A549 (cell line): ENCODE measurements around the gene CAPN11. TPM values are rescaled to one million over a fixed set of nuclear protein-coding genes. Genes with fewer than 3 reads are reported as not detected.

Experiments used
- ATAC-seq, 2 experiments: fragments of 200-7000 bp in 1 of 2; fragments of >200 bp in 1 of 2; cut with Nextera tagmentation in 1 of 2; cut with Tn5 transposase in 1 of 2; 3 replicates each; pipeline versions ENCODE4 v1.8.0 to v1.9.1; 2018 to 2020; ENCODE audit warnings: mild to moderate bottlenecking in 1 of 2, moderate library complexity in 1 of 2
- CTCF ChIA-PET: fragments of 300-600 bp; sonication (Branson Sonifier 250); formaldehyde crosslinking; extraction: SDS; loops from one replicate; lab custom pipeline; 2021; ENCODE audit warnings: antibody characterized with exemption, inconsistent platforms; lab: Yijun Ruan, JAX
- POLR2A ChIA-PET: fragments of 350-600 bp; formaldehyde crosslinking; extraction: SDS; loops from one replicate; lab custom pipeline; 2021; ENCODE audit warnings: antibody characterized with exemption, inconsistent platforms; lab: Yijun Ruan, JAX
- DNase-seq, 2 experiments: peaks; one replicate each; pipeline versions ENCODE4 v3.0.0 to v3.0.0-alpha.2; 2011 to 2016; ENCODE audit warnings: low read depth in 1 of 2, low spot score in 1 of 2
- FAIRE-seq: peaks from 2 replicates; lab custom pipeline; 2011; peaks lifted over from hg19 to GRCh38; lab: Jason Lieb, UNC
- H3K27ac ChIP-seq, 2 experiments: fragments of >200 bp; sonication (Bioruptor Twin); formaldehyde crosslinking; 3 replicates each; pipeline ENCODE4 v1.5.1; 2016 to 2017
- H3K4me1 ChIP-seq: fragments of >200 bp; sonication (Bioruptor Twin); formaldehyde crosslinking; 3 replicates; pipeline ENCODE4 v1.6.1; 2016
- H3K4me2 ChIP-seq: fragments of >200 bp; sonication (Bioruptor Twin); formaldehyde crosslinking; 3 replicates; pipeline ENCODE4 v1.6.1; 2016
- H3K4me3 ChIP-seq: fragments of >200 bp; sonication (Bioruptor Twin); formaldehyde crosslinking; 3 replicates; pipeline ENCODE4 v1.5.1; 2016
- H3K9me3 ChIP-seq: fragments of >200 bp; sonication (Bioruptor Twin); formaldehyde crosslinking; 3 replicates; pipeline ENCODE4 v1.6.1; 2016
- ATOH8 ChIP-seq: fragments of 250-450 bp; sonication (Bioruptor Pico); IDR thresholded peaks from 2 replicates; pipeline ENCODE4 v1.5.0; 2020; ENCODE audit warnings: low read depth, mild to moderate bottlenecking, moderate library complexity
- CHD4 ChIP-seq: fragments of 200-600 bp; sonication (generic); IDR thresholded peaks from 2 replicates; pipeline ENCODE4 v1.6.1; 2016; ENCODE audit warnings: antibody characterized with exemption, mild to moderate bottlenecking, borderline replicate concordance
- CTCF ChIP-seq: fragments of >200 bp; sonication (Bioruptor Twin); formaldehyde crosslinking; IDR thresholded peaks from 3 replicates; pipeline ENCODE4 v1.5.1; 2016
- EHMT2 ChIP-seq: fragments of 200-600 bp; sonication (generic); IDR thresholded peaks from 2 replicates; pipeline ENCODE4 v1.6.1; 2016; ENCODE audit warnings: antibody characterized with exemption, low read depth, mild to moderate bottlenecking, moderate library complexity
- ESRRA ChIP-seq: fragments of 150-350 bp; IDR thresholded peaks from 2 replicates; pipeline ENCODE4 v1.6.1; 2014; ENCODE audit warnings: mild to moderate bottlenecking, low read length, borderline replicate concordance
- HES2 ChIP-seq: fragments of >200 bp; sonication (Bioruptor Twin); formaldehyde crosslinking; IDR thresholded peaks from 2 replicates; pipeline ENCODE4 v1.6.1; 2016
- HEYL ChIP-seq: fragments of 250-450 bp; sonication (Bioruptor Pico); IDR thresholded peaks from 2 replicates; pipeline ENCODE4 v1.8.0; 2021; ENCODE audit warnings: mild to moderate bottlenecking, moderate library complexity
- HMGXB4 ChIP-seq: fragments of 250-450 bp; sonication (Bioruptor Pico); IDR thresholded peaks from 2 replicates; pipeline ENCODE4 v1.5.0; 2021; ENCODE audit warnings: mild to moderate bottlenecking, moderate library complexity, borderline replicate concordance
- HOXA7 ChIP-seq: fragments of 250-450 bp; sonication (Bioruptor Pico); IDR thresholded peaks from 2 replicates; pipeline ENCODE4 v1.5.0; 2020; ENCODE audit warnings: mild to moderate bottlenecking, moderate library complexity
- HOXB13 ChIP-seq: fragments of 250-450 bp; sonication (Bioruptor Pico); IDR thresholded peaks from 2 replicates; pipeline ENCODE4 v1.5.0; 2020; ENCODE audit warnings: low read depth, mild to moderate bottlenecking, moderate library complexity
- JUN ChIP-seq, 2 experiments: fragments of >200 bp; sonication (Bioruptor Twin); formaldehyde crosslinking; IDR thresholded peaks; 2 replicates in 1 of 2; 3 replicates in 1 of 2; pipeline ENCODE4 v1.6.1; 2016 to 2017
- JUNB ChIP-seq: fragments of >200 bp; sonication (Bioruptor Twin); formaldehyde crosslinking; IDR thresholded peaks from 2 replicates; pipeline ENCODE4 v1.6.1; 2016
- MAX ChIP-seq: IDR thresholded peaks from 2 replicates; pipeline ENCODE4 v1.6.1; 2012
- NPAS2 ChIP-seq: fragments of 250-450 bp; sonication (Bioruptor Pico); IDR thresholded peaks from 2 replicates; pipeline ENCODE4 v1.8.0; 2022; ENCODE audit warnings: mild to moderate bottlenecking, moderate library complexity, borderline replicate concordance
- PBX3 ChIP-seq: IDR thresholded peaks from 2 replicates; pipeline ENCODE4 v1.6.1; 2012
- POLR2A ChIP-seq: IDR thresholded peaks from 2 replicates; pipeline ENCODE4 v1.6.1; 2012; ENCODE audit warnings: mild to moderate bottlenecking, low read length
- RARB ChIP-seq: fragments of 250-450 bp; sonication (Bioruptor Pico); IDR thresholded peaks from 2 replicates; pipeline ENCODE4 v1.8.0; 2021; ENCODE audit warnings: mild to moderate bottlenecking, moderate library complexity
- RCOR1 ChIP-seq: fragments of 150-350 bp; IDR thresholded peaks from 2 replicates; pipeline ENCODE4 v1.6.1; 2014; ENCODE audit warnings: antibody characterized with exemption, low read length, low read depth
- WGBS: methylation state at CpG from one replicate; pipeline ENCODE4 v1.1.6; 2017; ENCODE audit errors: missing lambda C conversion rate; 5-methylcytosine and 5-hydroxymethylcytosine counted together
- polyA plus RNA-seq, 4 experiments: library from polyadenylated mRNA; depleted of rRNA in 3 of 4; stranded (reverse); fragments of >200 nt; fragmentation: RNase III in 1 of 4; extraction: RNeasy Plus Mini Kit Qiagen cat#74134 plus additional on column Dnase treatment in 1 of 4; gene quantifications; 2 replicates in 3 of 4; 3 replicates in 1 of 4; pipeline ENCODE4 v1.2.3, GENCODE V29; 2011 to 2017

The CAPN11 gene
- polyA plus RNA-seq, 2 of the 4 experiments (the other 2 are of a cell fraction) = 0.10 TPM; not detected in 1

GRCh38 chr6:44117397-44118128 is 41.1 kb upstream of the CAPN11 start:
- Histone ChIP-seq H3K9me3 (no peaks in the 10 kb centered on the region), H3K4me1 (peaks cover 50% of the 10 kb centered on the region), H3K4me3 (no peak overlapping the region), H3K27ac (peak overlapping the region in 1 of 2 experiments; percentile 24; a peak in 2 of 6 replicates), H3K4me2 (peak overlapping the region; percentile 8; the same call in 1 of the 3 replicates)
- POLR2A ChIA-PET = no interaction called here
- CTCF ChIA-PET = interaction anchor here (1.0 to 2.2 kb wide), 6 partner anchors 16 to 451 kb away, joined by 3 to 9 read pairs (median 4); no protein-coding TSS in a partner anchor
- ATAC-seq (no peak), DNase-seq (no peak), FAIRE-seq (no peak)
- TF ChIP-seq HOXB13 = no peak
- TF ChIP-seq ATOH8 (CRISPR knock-in tag) = no peak
- TF ChIP-seq HES2 = no peak
- TF ChIP-seq CHD4 = no peak
- WGBS = 79% methylated on average over 6 of the region's 6 CpGs

- no peak overlapping the region for H3K4me3 ChIP-seq
- H3K4me1 ChIP-seq = peaks cover 64% of the 10 kb centered on the region
- 0 out of 3 replicates have a peak overlapping the region, but pooled peaks have one; percentile 31 for H3K4me2 ChIP-seq
- TF ChIP-seq RARB (CRISPR knock-in tag) = no peak
- TF ChIP-seq, all 56 proteins: peak for 0
- 79% methylated on average over 5 of the region's 5 CpGs for WGBS
- no peak for DNase-seq
- no peak for FAIRE-seq
- POLR2A ChIA-PET = no interaction called here
- Histone ChIP-seq H3K9me3 (no peaks in the 10 kb centered on the region), H3K27ac (0 out of 6 replicates have a peak overlapping the region, but pooled peaks of 1 of the 2 experiments have one; percentile 1)
- CTCF ChIA-PET = interaction anchor here (0.6 kb wide), 1 partner anchor 238 kb away, joined by 3 read pairs; no protein-coding TSS in a partner anchor
- no peak for ATAC-seq
Measured at GRCh38 chr6:44119704-44120262, 38.8 kb upstream of the CAPN11 start.

- ChIA-PET POLR2A (no interaction called here), CTCF (interaction anchor here (0.7 to 1.4 kb wide), 4 partner anchors 21 to 100 kb away, joined by 3 to 6 read pairs (median 4); no protein-coding TSS in a partner anchor)
- Histone ChIP-seq H3K4me1 (peaks cover 75% of the 10 kb centered on the region), H3K9me3 (no peaks in the 10 kb centered on the region), H3K4me2 (no peak overlapping the region), H3K4me3 (no peak overlapping the region), H3K27ac (no peak overlapping the region)
- no peak for DNase-seq
- 93% methylated on average over 4 of the region's 4 CpGs for WGBS
- ATAC-seq = no peak
- FAIRE-seq = no peak
- TF ChIP-seq NPAS2 (CRISPR knock-in tag) (no peak), HEYL (CRISPR knock-in tag) (no peak), HMGXB4 (CRISPR knock-in tag) (no peak), RCOR1 (no peak), RARB (CRISPR knock-in tag) (no peak), PBX3 (no peak), ESRRA (no peak), JUNB (no peak), JUN (IDR thresholded peaks at IDR 0.05) (no peak), CTCF (no peak), MAX (no peak), POLR2A (no peak), HOXA7 (CRISPR knock-in tag) (no peak), EHMT2 (no peak)
Measured at GRCh38 chr6:44120692-44121443, 37.8 kb upstream of the CAPN11 start.
